IMR-90 (cell line): ENCODE data around the gene MRPL47. TPM values are rescaled to one million over a fixed set of nuclear protein-coding genes. Genes with fewer than 3 reads are reported as not detected.

Source experiments
- ATAC-seq: fragments of 200-7000 bp; cut with Tn5 transposase; 2 replicates; pipeline ENCODE4 v1.9.1; 2020; ENCODE audit warnings: low read depth, mild to moderate bottlenecking, moderate library complexity
- BruUV-seq: library from RNA; stranded (reverse); fragments of 400-500 nt; replicated peaks from 2 replicates; lab custom pipeline; 2021; lab: Mats Ljungman, UMichigan
- CTCF ChIA-PET: fragments of 300-600 bp; formaldehyde crosslinking; extraction: SDS; loops from one replicate; lab custom pipeline; 2021; ENCODE audit warnings: antibody characterized with exemption; lab: Yijun Ruan, JAX
- POLR2A ChIA-PET: fragments of 300-600 bp; sonication (Branson Sonifier 250); formaldehyde crosslinking; loops from one replicate; lab custom pipeline; 2022; ENCODE audit warnings: antibody characterized with exemption; ENCODE audit not compliant: unreplicated experiment; lab: Charles Lee
- DNase-seq: peaks from one replicate; pipeline ENCODE4 v3.0.0; 2013
- H2AFZ ChIP-seq: replicated peaks from 2 replicates; pipeline ENCODE3; 2013; ENCODE audit warnings: low read length, mild to moderate bottlenecking; ENCODE audit not compliant: poor library complexity
- H2AK5ac ChIP-seq: 2 replicates; pipeline ENCODE4 v1.6.1; 2013; ENCODE audit warnings: low read depth, low read length, inconsistent platforms
- H2AK9ac ChIP-seq: replicated peaks from 2 replicates; pipeline ENCODE3; 2013; ENCODE audit warnings: mild to moderate bottlenecking, low read depth, low read length, moderate library complexity; ENCODE audit not compliant: poor library complexity
- H2BK120ac ChIP-seq: 2 replicates; pipeline ENCODE4 v1.6.1; 2013; ENCODE audit warnings: low read depth, low read length, inconsistent platforms
- H2BK15ac ChIP-seq: 3 replicates; pipeline ENCODE4 v1.6.1; 2013; ENCODE audit warnings: low read depth, low read length, inconsistent platforms
- H2BK20ac ChIP-seq: 2 replicates; pipeline ENCODE4 v1.6.1; 2013; ENCODE audit warnings: low read depth, mild to moderate bottlenecking, inconsistent platforms, low read length, moderate library complexity
- H2BK5ac ChIP-seq: 2 replicates; pipeline ENCODE4 v1.6.1; 2013; ENCODE audit warnings: mild to moderate bottlenecking, low read depth, low read length, inconsistent platforms; ENCODE audit not compliant: poor library complexity, severe bottlenecking
- H3K14ac ChIP-seq: replicated peaks from 2 replicates; pipeline ENCODE4 v1.6.1; 2013; ENCODE audit warnings: low read depth, low read length, inconsistent platforms
- H3K18ac ChIP-seq: 2 replicates; pipeline ENCODE4 v1.6.1; 2013; ENCODE audit warnings: low read depth, low read length, control low read depth
- H3K23ac ChIP-seq: 2 replicates; pipeline ENCODE4 v1.6.1; 2013; ENCODE audit warnings: low read depth, low read length, inconsistent platforms
- H3K27ac ChIP-seq: 2 replicates; pipeline ENCODE4 v1.5.1; 2013; ENCODE audit warnings: mild to moderate bottlenecking, control low read depth, low read length; ENCODE audit not compliant: insufficient read depth
- H3K27me3 ChIP-seq: 2 replicates; pipeline ENCODE4 v1.6.1; 2013; ENCODE audit warnings: low read length; ENCODE audit not compliant: control insufficient read depth, insufficient read depth
- H3K36me3 ChIP-seq: 2 replicates; pipeline ENCODE4 v1.6.1; 2013; ENCODE audit warnings: low read length, mixed read lengths; ENCODE audit not compliant: control insufficient read depth, insufficient read depth
- H3K4ac ChIP-seq: 2 replicates; pipeline ENCODE4 v1.6.1; 2013; ENCODE audit warnings: low read depth, low read length, inconsistent platforms
- H3K4me1 ChIP-seq: 2 replicates; pipeline ENCODE4 v1.6.1; 2013; ENCODE audit warnings: low read length, mixed read lengths; ENCODE audit not compliant: control insufficient read depth, insufficient read depth
- H3K4me2 ChIP-seq: 2 replicates; pipeline ENCODE4 v1.6.1; 2013; ENCODE audit warnings: low read depth, mild to moderate bottlenecking, control low read depth, low read length, moderate library complexity
- H3K4me3 ChIP-seq: 2 replicates; pipeline ENCODE4 v1.5.1; 2013; ENCODE audit warnings: low read depth, mild to moderate bottlenecking, control low read depth, low read length, moderate library complexity; ENCODE audit not compliant: insufficient read depth
- H3K56ac ChIP-seq: 2 replicates; pipeline ENCODE4 v1.6.1; 2013; ENCODE audit warnings: low read length, inconsistent platforms; ENCODE audit not compliant: insufficient read depth; ENCODE audit errors: extremely low read depth
- H3K79me1 ChIP-seq, 2 experiments: 2 replicates each; pipeline ENCODE4 v1.6.1; 2013; ENCODE audit warnings: low read length in 2 of 2, inconsistent platforms in 1 of 2, low read depth in 1 of 2
- H3K9ac ChIP-seq: 2 replicates; pipeline ENCODE4 v1.6.1; 2013; ENCODE audit warnings: low read depth, low read length, control low read depth
- H3K9me1 ChIP-seq: 2 replicates; pipeline ENCODE4 v1.6.1; 2013; ENCODE audit warnings: low read length, inconsistent platforms; ENCODE audit not compliant: insufficient read depth
- H3K9me3 ChIP-seq: 2 replicates; pipeline ENCODE4 v1.6.1; 2013; ENCODE audit warnings: low read length; ENCODE audit not compliant: control insufficient read depth, insufficient read depth
- H4K20me1 ChIP-seq: 2 replicates; pipeline ENCODE4 v1.6.1; 2013; ENCODE audit warnings: low read length, inconsistent platforms; ENCODE audit not compliant: insufficient read depth
- H4K5ac ChIP-seq: 2 replicates; pipeline ENCODE4 v1.6.1; 2013; ENCODE audit warnings: mild to moderate bottlenecking, low read depth, low read length, control low read depth
- H4K8ac ChIP-seq, 2 experiments: 2 replicates each; pipeline ENCODE4 v1.6.1; 2013; ENCODE audit warnings: low read depth in 2 of 2, low read length in 2 of 2, control low read depth in 1 of 2, inconsistent platforms in 1 of 2
- H4K91ac ChIP-seq: 2 replicates; pipeline ENCODE4 v1.6.1; 2013; ENCODE audit warnings: low read depth, low read length, inconsistent platforms; ENCODE audit not compliant: insufficient read depth
- CHD1 ChIP-seq: IDR thresholded peaks from 2 replicates; pipeline ENCODE4 v1.6.1; 2012; ENCODE audit warnings: low read depth, low read length, improper control_type of control experiment
- ELK1 ChIP-seq: fragments of 150-350 bp; IDR thresholded peaks from 2 replicates; pipeline ENCODE4 v1.6.1; 2016; ENCODE audit warnings: low read depth, mild to moderate bottlenecking, low read length, moderate library complexity, borderline replicate concordance
- FOS ChIP-seq: fragments of 150-350 bp; IDR thresholded peaks from 2 replicates; pipeline ENCODE4 v1.6.1; 2016; ENCODE audit warnings: low read depth, low read length
- MAZ ChIP-seq: IDR thresholded peaks from 2 replicates; pipeline ENCODE4 v1.6.1; 2012; ENCODE audit warnings: low read depth, mild to moderate bottlenecking, low read length, improper control_type of control experiment, moderate library complexity, borderline replicate concordance
- POLR2A ChIP-seq: IDR thresholded peaks from 2 replicates; pipeline ENCODE4 v1.6.1; 2012; ENCODE audit warnings: mild to moderate bottlenecking, low read depth, low read length
- RAD21 ChIP-seq: IDR thresholded peaks from 2 replicates; pipeline ENCODE4 v1.6.1; 2012; ENCODE audit warnings: low read length, improper control_type of control experiment
- RCOR1 ChIP-seq: IDR thresholded peaks from 2 replicates; pipeline ENCODE4 v1.6.1; 2012; ENCODE audit warnings: mild to moderate bottlenecking, low read length, improper control_type of control experiment; ENCODE audit not compliant: insufficient replicate concordance
- RFX5 ChIP-seq: IDR thresholded peaks from 2 replicates; pipeline ENCODE4 v1.8.0; 2012; ENCODE audit warnings: low read depth, mild to moderate bottlenecking, low read length, moderate library complexity
- USF2 ChIP-seq: fragments of 150-350 bp; IDR thresholded peaks from 2 replicates; pipeline ENCODE4 v1.6.1; 2017; ENCODE audit warnings: mild to moderate bottlenecking, antibody characterized with exemption, low read length, low read depth
- WGBS, 2 experiments: methylation state at CpG; one replicate each; pipeline versions ENCODE4 v1.1.5 to v1.1.7; 2013; ENCODE audit warnings: missing lambda C conversion rate in 2 of 2; ENCODE audit not compliant: insufficient read length in 1 of 2; ENCODE audit errors: extremely low coverage in 2 of 2; 5-methylcytosine and 5-hydroxymethylcytosine counted together
- dilution Hi-C: fragments of 300-500 bp; cut with HindIII; formaldehyde crosslinking; loops from one replicate; pipeline ENCODE4 v1.14.3; 2018; ENCODE audit warnings: low sequenced_read_pairs; ENCODE audit not compliant: unreplicated experiment
- in situ Hi-C: fragments of 300-500 bp; cut with MboI; formaldehyde crosslinking; loops from 3 replicates; pipeline ENCODE4 v1.14.3; 2019; ENCODE audit warnings: low sequenced_read_pairs, inconsistent platforms, mixed read lengths
- intact Hi-C: fragments of 100-400 bp; cut with micrococcal nuclease; formaldehyde crosslinking; loops from 2 replicates; pipeline ENCODE4 v1.10.0; 2022
- polyA plus RNA-seq, 3 experiments: library from polyadenylated mRNA; depleted of rRNA; stranded (reverse); fragments of >200 nt; gene quantifications; 2 replicates each; pipeline ENCODE4 v1.2.3, GENCODE V29; 2012; ENCODE audit warnings: low replicate concordance in 1 of 3
- total RNA-seq: library from RNA; depleted of rRNA; stranded (reverse); fragments of >200 nt; gene quantifications from 2 replicates; pipeline ENCODE4 v1.2.3, GENCODE V29; 2012

MRPL47 gene
- total and polyA plus RNA-seq, 2 of the 4 experiments (the other 2 are of a cell fraction), result 41.4 to 43.7 TPM

GRCh38 chr3:179606534-179607085, 2.2 kb upstream of the MRPL47 start:
- intact Hi-C loops (no loop called here), dilution Hi-C loops (no loop called here), in situ Hi-C loops (no loop called here)
- no peak overlapping the region for H2BK20ac ChIP-seq
- no peaks in the 10 kb centered on the region; the same call in 1 of the 2 replicates for H3K4me1 ChIP-seq
- ChIA-PET CTCF (no interaction called here), POLR2A (no interaction called here)
- no peak overlapping the region for H3K4ac ChIP-seq
- WGBS, 2 experiments, result no CpG with 5 or more reads among the region's 4 CpGs
- H4K5ac ChIP-seq, result no peak overlapping the region
- no peak overlapping the region for H3K9ac ChIP-seq
- no peak overlapping the region for H2AK9ac ChIP-seq
- H3K14ac ChIP-seq, result no peak overlapping the region
- no peak overlapping the region for H2BK5ac ChIP-seq
- no peak overlapping the region for H3K18ac ChIP-seq
- BruUV-seq, result no TSS peak
- peaks cover 8% of the 10 kb centered on the region for H3K36me3 ChIP-seq
- H3K56ac ChIP-seq, result no peak overlapping the region
- DNase-seq (no peak), ATAC-seq (no peak)
- no peak overlapping the region for H2BK15ac ChIP-seq
- H4K8ac ChIP-seq, result no peak overlapping the region
- H3K27me3 ChIP-seq, result no peaks in the 10 kb centered on the region
- H3K79me1 ChIP-seq, result peaks cover 20 to 24% of the 10 kb centered on the region in 2 experiments
- H4K91ac ChIP-seq, result no peak overlapping the region
- no peak overlapping the region for H3K23ac ChIP-seq
- H3K27ac ChIP-seq, result no peak overlapping the region
- H4K20me1 ChIP-seq, result no peaks in the 10 kb centered on the region
- H2AFZ ChIP-seq, result no peak overlapping the region
- H3K9me1 ChIP-seq, result peaks cover 3% of the 10 kb centered on the region; the same call in 1 of the 2 replicates
- H3K9me3 ChIP-seq, result no peaks in the 10 kb centered on the region
- no peak overlapping the region for H2AK5ac ChIP-seq
- H3K4me3 ChIP-seq, result no peak overlapping the region
- H3K4me2 ChIP-seq, result no peak overlapping the region
- TF ChIP-seq RCOR1, result no peak
- no peak for TF ChIP-seq POLR2A
- TF ChIP-seq RFX5, result no peak
- TF ChIP-seq MAZ, result no peak
- TF ChIP-seq CHD1, result no peak
- TF ChIP-seq USF2, result no peak
- TF ChIP-seq ELK1, result no peak
- no peak for TF ChIP-seq FOS
- TF ChIP-seq RAD21, result no peak
- no peak overlapping the region for H2BK120ac ChIP-seq
